T-helper 1 cell (primary cell): Measurements from ENCODE around the gene C1orf35.

Source experiments
- DNase-seq, 5 donors: peaks; one replicate each; pipeline ENCODE4 v3.0.0-alpha.2; 2012 to 2020

The C1orf35 gene

DNA sequence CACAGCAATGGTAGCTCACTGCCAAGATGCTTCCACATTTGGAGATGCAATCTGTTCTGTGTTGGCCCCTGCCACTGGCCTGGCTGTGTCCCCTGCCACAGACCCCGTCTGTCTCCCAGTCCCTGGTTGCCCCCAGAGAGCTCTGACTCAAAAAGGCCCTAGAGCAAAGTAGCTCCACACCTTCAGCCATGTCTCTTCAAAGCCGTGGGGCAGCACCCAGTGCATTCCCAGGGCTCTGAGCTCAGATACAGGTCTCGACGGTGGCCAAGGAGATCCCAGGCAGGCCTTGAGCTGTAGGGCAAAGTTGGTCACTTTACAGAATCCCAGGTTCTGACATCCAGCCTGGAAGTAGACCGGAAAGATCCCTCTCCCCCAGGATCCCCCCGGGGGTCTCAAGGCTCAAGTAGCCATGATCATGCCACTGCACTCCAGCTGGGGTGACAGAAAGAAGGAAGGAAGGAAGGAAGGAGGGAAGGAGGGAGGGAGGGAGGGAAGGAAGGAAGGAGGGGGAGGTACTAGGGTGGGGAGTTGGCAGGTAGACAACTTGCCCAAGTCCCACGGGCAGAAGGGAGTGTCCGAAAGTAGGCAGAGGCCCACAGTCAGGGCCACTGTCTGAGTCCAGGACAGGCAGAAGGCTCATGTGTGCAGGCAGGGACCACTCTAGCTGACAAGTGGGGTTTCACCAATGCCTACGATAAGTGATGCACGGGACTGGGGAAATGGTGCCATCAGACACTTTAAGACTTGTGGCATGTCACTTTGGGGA lies 25.4 kb downstream of the C1orf35 start:
- no peak for DNase-seq

DNA sequence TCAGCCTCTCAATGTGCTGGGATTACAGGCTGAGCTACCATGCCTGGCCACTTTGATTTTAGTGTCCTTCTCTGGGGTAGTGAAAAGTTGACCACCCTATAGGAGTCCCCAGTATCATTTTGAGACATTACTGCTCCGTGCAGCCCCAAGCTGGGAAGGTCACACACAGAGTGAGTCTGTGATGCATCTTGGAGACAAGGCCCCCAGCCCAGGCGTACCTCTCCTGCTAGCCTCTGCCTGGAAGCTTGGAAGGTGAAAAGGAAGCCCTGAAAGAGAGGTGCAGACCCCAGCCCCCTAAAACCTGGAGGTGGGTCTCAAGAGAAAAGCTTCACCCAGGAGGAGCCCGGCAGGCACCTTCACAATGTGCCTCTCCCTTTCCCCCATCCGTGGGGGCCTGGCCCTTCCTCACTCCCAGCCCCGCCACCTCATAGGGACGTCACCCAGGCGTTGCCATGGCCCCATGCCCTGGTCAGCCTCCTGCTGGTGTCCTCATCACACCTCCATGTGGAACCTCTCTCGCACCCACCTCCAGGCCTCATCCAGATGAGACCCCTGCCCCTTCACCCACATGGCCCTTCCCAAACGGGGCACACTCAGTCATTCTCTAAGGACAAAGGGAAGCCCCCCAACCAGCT lies 26.2 kb downstream of the C1orf35 start:
- no peak for DNase-seq

DNA sequence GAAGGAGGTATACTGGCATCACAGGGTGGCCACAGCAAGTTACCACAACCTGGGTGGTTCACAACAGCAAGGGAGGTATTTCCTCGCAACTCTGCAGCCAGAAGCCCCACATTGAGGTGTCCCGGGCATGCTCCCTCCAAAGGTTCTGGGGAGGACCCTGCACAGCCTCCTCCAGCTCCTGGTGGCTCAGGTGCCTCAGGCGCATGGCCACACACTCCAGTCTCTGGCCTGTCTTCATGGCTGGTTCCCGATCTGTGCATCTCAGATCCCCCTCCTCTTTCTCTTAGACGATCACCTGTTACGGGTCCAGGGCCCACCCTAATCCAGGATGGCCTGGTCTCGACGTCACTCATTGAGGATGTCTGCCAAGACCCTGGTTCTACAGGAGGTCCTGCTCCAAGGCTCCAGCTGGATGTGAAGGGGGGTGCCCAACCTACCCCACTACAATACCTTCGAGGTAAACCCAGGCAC lies 27.3 kb downstream of the C1orf35 start:
- no peak for DNase-seq

DNA sequence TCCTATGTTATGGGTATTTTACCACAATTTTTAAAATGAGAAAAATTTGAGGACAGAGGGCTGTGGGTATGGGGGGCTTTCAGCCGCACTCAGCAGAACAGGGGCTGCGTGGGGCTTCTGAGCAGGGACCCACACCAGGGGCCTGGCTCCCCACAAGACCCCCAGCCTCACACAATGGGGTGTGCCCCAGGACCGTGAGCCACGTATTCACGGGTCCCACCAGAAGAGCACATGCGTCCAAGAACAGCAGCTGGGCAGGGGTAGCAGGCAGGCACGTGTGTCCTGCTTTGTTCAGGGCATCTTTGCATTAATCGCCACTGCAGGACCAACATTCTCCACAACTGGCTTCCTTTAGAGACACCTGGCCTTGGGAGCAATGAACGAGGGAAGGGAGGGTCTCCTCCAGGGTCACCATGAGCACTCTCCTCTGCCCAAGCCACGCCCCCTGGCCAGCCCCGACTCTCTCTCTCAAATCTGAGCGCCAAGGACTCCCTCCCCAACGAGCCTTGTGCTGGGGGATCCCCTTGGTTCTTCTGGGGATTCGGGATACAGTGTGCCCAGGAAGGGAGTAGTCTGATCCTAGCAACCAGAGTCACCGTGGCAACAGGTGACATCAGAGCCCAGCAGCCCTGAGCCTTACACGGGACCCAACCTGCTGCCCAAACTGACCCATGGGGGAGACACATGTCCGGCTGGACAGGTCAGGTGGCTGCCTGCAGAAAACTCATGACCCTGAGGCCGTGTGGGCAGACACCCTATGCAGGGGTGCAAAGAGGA lies 28.0 kb downstream of the C1orf35 start:
- no peak for DNase-seq

DNA sequence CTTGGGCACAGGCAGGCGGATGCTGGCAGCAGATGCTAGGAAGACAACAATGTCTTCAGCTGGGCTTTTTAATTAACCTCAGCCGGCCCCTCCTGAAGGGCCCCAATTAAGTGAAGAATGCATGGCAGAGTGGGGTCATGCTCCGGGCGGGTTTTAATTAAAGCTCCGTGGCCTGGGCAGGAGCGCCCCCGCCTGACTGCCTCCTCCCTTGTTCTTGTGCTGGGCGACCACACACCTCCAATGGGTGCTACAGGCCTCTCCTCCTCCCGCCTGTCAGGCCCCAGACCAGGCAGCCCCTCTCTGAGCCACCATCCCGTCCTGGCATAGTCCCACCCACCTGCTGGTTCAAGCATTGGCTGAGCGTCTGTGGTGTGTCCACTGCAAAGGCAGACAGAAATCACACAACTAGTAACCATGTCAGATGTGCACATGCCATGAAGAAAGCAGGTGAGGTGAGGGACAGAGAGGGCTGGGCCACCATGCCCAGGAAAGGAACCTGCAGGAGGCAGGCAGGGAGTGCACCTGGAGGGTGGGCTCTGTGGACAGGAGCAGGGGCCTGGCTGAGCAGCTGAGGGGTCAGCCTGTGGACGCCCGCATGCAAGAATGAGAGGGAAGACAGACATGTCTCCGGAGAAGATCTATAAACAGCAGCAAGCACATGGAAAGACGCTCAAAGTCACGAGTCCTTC lies 29.1 kb downstream of the C1orf35 start:
- no peak for DNase-seq

DNA sequence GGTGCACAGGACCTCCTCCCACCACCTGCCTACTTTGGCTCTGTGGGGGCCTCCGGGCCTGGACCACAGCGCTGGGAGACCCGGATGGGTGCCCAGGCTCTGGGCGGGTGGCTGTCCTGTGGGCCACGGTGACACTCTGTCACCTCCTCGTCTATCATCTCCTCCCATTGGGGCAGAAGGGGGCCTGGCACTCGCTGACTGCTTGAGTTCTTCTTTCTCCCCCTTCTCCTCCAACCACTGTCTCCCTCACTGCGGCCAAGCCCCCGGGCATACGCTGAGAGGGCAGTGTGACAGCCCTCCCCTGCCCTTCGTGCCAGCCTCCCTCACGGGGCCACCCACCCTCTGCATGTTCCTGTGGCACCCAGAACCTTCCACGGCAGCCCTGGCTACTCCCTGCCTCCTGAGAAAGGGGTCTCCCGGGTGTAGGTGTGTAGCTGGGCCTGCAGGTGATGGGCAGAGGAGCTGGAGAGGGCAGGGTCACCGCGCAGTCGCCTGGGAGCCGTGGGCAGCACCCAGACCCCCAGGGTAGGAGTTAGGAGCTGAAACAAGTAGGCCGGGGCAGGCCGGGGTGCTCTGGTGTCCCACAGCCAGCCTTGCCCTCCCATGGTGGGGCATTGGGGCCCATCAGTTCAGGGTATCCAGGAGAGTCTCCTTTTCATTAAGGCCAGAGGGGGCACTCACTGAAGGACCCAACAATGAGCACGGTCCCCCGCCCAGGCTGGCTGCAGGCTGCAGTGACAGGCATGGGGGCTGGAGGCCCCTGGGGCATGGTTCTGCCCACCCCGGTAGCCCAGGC lies 29.9 kb downstream of the C1orf35 start:
- no peak for DNase-seq

DNA sequence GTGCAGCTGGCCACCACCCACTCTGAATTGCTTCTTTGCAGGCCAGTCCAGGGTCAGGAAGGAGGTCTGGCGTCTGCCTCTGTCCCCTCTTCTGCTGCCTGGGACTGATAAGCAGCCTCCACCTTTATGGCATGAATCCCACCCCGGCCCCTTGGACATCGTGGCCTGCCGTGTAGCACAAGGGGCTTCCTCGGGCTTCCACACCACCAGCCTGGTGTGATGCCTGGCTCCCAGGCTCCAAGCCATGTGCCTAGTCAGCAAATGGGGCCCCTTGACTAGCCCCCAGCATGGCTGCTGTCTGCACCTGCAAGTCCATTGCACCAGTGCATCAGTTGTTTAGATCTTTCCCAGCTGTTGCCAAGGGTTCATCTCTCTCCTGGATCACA lies 30.5 kb downstream of the C1orf35 start:
- DNase-seq: no peak

DNA sequence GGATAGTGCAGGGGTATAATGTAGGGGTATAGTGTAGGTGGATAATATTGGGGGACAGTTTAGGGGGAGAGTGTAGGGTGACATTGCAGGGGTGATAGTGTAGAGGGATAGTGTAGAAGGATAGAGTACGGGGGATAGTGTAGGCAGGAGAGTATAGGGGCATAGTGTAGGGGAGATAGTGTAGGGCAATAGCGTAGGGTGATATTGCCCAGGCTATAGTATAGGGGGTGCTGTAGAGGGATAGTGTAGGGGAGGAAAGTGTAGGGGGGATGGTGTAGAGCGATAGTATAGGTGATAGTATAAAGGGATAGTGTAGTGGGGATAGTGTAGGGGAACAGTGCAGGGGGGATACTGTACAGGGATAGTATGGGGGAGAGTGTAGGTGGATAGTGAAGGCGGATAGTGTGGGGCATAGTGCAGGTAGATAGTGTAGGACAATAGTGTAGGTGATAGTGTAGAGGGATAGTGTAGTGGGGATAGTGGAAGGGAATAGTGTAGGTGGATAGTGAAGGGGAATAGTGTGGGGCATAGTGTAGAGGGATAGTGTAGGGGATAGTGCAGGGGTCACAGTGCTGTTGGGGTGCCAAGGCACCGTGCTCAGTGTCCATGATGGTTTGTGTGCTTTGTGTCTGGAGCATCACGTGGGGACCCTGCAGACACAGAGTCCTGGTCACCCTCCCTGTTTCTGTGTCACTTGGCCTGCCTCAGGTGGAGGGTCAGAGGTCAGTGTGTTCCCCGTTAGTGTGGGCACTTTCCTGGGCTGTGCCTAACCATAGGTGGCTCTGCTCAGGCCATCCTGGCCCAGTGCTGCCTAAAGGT lies 31.1 kb downstream of the C1orf35 start:
- DNase-seq: no peak

DNA sequence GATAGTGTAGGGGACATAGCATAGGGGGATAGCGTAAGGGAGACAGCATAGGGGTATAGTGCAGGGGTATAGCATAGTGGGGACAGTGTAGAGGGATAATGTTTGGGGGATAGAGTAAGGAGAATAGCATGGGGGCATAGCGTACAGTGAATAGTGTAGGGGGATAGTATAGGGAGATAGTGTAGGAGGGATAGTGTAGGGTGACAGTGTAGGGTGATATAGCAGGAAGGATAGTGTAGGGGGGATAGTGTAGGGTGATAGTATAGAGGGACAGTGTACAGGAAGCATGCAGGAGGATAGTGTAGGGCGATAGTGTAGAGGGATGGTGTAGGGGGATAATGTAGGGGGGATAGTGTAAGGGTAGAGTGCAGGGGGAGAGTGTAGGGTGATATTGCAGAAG lies 32.3 kb downstream of the C1orf35 start:
- no peak for DNase-seq

DNA sequence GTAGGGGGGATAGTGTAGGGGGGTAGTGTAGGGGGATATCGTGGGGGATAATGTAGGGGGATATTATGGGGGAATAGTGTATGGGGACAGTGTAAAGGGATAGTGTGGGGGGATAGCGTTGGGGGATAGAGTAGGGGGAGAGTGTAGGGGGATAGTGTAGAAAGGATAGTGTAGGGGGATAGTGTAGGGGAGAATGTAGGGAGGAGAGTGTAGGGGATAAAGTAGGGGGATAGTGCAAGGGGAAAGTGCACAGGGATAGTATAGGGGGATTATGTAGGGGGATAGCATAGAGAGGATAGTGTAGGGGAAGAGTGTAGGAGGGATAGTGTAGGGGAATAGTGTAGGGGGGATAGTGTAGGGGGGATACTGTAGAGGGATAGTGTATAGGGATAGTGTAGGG lies 33.0 kb downstream of the C1orf35 start:
- no peak for DNase-seq

DNA sequence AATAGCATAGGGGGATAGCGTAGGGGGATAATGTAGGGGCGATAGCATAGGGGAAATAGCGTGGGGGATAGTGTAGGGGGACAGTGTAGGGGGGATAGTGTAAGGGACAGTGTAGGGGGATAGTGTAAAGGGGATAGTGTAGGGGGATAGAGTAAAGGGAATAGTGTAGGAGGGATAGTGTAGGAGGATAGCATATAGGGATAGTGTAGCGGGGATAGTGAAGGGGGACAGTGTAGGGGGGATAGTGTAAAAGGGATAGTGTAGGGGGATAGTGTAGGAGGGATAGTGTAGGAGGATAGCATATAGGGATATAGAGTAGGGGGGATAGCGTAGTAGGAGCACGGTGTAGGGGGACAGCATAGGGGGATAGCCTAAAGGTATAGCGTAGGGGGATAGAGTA lies 34.8 kb downstream of the C1orf35 start:
- DNase-seq: no peak

DNA sequence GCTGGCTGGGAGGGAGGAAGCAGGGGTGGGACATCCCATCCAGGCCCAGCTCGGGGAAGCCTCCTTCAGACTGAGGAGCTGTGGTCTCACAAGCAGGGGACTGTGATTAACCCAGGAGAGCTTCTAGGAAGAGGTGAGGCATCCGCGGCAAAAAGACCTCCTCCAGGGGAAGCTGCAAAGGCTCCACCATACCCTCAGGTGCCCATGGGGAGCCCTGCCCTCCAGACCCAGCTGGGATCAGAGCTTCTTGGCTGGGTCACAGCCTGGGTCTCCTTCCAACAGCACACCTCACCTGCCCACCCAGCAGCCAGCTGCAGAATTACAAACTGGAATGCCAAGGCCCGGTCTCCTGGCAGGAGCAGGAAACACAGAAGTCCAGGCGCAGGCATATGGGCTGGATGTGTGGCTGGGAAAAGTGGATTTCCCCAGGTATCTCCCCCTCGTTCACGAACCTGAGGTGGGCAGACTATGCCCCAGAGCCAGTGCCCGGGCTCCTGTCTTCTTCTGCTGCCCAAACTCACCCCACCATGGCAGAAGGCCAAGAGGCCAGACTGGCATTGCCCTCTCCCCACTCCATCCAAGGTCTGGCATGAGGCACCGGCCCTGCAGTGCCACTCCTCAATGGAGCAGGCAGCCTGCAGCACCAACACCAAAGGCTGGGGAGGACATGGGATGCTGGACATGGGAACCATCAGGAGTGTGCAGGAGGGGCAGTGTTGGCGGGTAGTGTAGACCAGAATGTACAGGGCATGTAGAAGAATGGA lies 36.1 kb downstream of the C1orf35 start:
- no peak for DNase-seq

DNA sequence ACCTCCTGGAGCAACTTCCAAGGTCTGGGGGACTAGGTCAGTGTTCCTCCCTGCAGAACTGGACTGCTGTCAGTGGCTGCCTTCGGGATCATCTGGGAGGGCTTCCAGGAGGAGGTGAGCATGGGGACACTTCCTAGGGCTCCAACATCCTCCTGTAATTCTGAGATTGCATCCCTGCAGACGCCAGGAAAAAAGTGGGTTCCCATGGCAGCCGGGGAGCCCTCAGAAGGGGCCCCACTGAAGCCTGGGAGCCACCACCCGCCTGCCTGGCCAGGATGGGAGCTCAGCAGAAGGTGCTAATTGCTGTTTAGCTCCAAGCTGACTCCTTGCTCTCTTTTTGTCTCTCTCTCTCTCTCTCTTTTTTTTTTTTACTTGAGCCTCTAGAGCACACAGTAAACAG lies 36.7 kb downstream of the C1orf35 start:
- no peak for DNase-seq

DNA sequence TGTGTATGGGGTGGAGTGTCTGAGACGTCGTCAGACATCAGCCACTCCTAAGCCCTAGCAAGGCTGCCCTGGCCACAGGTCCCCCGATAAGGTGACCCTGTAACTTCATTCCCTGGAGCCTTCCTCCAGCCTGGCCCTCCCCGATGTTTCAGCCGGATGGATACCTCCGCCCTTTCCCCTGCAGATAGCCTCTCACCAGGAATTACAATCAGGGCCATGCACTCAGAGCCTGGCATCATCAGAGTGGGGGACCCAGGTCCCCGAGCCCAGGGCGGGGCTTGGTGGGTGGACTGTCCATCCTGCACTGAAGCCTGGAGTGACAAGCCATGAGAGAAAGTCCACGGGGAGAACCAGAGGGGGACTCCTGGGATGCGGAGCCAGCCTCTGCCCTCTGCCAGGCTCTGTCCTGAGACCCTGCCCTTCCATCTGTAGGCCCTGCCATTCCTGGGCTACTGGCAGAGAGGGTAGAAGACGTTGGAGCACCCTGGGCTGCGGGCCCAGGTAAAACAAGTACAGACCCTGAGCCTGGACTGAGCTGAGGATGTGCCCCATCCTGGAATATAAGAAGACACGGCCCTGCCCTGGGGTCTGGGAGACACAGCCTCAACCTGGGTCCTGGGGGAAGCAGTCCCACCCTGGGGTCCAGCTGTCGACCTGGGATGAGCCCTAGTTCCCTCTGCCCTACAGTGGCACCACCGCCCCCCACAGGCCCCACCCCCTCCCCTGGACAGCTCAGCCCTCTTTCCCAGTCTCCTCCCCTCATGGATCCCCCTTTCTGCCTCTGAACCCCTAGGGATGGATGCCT lies 37.4 kb downstream of the C1orf35 start:
- no peak for DNase-seq

DNA sequence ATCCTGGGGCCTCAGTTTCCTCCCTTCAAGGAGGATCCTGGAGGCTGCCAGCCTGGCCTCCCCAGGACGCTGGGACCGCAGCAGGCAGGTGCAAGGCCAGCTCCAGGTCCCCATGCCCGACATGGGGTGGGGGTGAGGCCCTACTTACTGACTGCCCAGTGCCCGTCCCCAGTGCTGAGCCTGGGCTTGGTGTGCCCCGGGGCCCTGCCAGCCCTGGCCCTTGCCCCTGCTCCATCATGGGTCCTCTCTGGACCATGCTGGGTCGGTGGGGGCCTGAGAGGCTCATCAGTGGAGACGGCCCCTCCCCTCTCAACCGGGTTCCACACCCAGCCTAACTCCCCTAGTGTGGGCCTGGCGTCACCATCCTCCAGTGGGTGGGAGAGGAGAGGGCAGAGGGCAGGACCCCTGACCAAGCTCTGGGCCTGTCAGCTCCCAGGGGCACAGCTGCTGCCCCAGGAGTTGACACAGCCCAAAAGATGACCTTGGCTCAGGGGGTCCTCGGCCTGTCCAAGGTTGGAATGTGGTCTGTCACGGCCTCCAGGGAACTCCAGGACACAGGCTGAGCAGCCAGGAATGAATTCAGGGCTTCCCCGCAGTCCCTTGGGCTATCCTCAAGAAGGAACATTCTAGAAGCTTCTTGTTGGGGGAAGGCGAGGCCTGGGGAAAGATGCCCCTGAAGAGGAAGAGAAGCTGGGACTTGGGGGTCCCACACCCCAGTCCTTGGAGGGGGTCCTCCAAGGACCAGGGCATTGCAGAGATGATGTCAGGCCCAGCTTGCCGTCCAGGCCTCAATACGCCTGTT lies 38.2 kb downstream of the C1orf35 start:
- DNase-seq: no peak

DNA sequence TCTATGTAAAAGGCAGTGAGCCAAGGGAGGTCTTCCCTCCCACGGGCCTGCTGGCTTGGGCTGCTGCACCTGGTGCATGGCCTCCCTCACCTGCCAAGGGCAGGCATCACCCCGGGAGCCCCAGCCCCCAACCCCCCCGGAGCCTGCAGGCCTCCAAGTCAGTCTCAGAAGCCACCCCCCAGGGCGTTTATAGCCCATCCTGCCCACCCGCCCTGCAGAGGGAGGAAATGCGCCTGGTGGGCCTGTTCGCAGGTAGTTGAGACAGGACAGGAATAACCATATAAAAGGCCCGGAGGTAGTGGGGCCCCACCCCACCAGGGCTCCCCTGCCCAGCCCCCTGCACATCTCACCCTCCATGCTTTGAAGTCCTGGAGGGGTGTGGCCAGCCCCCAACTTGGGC lies 38.8 kb downstream of the C1orf35 start:
- no peak for DNase-seq

DNA sequence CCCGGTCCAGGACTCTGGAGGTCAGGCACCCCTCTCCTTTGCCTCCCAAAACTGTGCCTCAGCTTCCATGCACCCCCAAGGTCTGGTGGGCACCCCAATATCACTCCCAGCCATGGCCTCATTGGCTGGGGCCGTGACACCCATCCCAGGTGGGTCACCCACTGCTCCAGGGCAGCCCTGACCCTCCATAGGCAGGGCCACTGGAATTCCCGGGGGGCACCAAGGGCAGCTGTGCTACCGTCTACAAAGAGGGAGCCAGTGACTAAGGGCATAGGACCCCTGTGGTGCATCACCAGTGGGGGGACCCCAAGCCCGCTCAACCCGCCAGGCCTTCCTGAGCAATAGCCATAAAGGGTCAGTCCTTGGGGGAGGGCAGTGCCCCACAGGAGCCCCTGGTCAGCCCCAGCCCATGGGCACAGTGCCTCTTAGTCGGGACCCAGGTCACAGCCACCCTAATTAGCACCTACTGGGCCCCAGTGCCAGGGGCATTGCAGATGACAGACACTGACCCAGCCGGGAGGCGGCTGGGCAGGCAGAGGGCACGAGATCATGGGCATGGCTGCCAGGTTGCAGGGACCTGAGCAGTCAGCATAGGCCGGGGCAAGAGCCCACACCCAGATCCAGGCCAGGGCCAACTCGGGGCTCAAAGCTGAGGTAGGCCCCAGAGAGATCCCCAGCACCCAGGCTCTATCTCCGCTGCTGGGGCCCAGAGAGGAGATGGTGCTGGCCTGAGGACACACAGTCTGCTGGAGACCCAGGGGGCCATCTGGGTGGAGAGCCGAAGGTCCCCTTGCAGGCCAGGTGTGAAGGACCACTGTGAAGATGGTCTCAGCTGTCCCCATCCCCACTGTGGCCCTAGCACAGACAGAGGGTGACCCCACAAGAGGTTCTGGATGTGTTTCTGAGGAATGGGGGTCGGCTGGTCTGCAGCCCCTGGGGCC lies 39.6 kb downstream of the C1orf35 start:
- DNase-seq: no peak

DNA sequence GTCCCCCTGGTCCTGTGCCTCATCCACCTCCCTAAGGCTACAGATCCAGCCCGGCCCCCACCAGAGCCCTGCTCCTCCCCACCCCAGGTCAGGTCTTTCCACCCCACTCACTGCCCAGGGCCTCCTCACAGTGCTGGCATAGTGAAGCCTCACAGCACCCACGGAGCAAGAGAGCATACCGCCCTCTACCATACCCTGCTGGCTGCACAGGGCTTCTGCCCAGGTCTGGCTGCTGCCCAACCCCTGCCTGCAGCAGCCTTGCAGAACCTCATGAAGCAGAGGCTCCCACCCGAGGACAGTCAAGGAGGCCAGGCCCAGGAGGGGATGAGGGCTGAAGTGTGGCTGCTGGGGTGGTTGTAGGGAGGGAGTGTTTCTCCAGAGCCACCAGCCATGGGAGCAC lies 40.3 kb downstream of the C1orf35 start:
- DNase-seq: no peak
